RKO (cell line): ENCODE results near the gene MTX1.
"Not testable (repeated sequence)": the region's sequence is repeated elsewhere in the genome, so short reads cannot be mapped to it uniquely, and the experiment has no call there.

Source experiments
- DNase-seq: peaks from one replicate; pipeline ENCODE4 v3.0.0-alpha.2; 2016; ENCODE audit warnings: low spot score

Gene MTX1, protein sequence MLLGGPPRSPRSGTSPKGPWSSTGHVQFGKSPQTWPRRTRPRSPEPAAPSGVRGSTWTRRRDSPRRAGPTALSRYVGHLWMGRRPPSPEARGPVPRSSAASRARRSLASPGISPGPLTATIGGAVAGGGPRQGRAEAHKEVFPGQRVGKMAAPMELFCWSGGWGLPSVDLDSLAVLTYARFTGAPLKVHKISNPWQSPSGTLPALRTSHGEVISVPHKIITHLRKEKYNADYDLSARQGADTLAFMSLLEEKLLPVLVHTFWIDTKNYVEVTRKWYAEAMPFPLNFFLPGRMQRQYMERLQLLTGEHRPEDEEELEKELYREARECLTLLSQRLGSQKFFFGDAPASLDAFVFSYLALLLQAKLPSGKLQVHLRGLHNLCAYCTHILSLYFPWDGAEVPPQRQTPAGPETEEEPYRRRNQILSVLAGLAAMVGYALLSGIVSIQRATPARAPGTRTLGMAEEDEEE

DNA sequence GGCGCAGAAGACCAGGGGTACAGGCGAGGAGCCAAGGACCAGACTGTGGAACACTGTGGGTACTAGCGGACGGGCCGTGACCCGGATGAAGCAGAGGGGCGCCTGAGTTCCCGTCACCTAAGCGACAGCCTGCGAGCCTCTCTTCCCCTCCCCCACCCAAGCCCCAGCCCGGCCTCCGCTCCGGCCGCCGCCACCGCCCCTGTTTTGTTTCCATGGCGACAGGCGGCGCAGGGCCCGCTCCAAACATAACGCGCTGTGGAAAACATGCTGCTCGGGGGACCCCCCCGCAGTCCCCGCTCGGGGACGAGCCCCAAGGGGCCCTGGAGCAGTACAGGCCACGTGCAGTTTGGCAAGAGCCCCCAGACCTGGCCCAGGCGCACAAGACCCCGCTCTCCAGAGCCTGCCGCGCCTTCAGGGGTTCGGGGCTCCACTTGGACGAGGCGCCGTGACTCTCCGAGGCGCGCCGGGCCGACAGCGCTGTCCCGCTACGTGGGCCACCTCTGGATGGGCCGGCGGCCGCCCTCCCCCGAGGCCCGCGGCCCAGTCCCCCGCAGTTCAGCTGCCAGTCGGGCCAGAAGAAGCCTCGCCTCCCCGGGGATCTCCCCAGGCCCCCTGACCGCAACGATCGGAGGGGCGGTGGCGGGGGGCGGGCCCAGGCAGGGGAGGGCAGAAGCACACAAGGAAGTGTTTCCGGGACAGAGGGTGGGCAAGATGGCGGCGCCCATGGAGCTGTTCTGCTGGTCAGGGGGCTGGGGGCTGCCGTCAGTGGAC lies at the start of gene MTX1:
Gene MTX1 (plus strand): TSS at position 155 of the 771 bp plus-strand sequence. CDS start 110 bp downstream, at position 265.
- DNase-seq: peak; percentile 86

GRCh38 chr1:155158991-155159390 lies 49.5 kb upstream of the MTX1 start:
- DNase-seq: no peak

DNA sequence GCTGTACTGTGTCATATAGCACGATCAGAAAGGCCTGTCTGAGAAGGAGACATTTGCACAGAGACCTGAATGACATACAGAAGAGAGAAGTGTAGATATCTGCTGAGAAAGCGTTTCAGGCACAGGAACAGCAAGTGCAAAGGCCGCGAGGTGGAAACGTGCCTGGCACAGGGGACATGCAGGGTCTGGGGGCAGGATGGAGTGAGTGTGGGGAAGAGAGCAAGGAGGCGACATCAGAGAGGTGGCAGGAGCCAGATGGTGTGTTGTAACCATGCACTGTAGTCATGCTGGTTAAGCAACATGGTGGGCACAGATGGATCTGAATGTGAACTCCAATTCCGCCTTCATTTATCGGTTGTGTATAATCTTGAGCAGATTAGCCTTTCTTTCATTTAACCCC lies 48.4 kb upstream of the MTX1 start:
- no peak for DNase-seq

DNA sequence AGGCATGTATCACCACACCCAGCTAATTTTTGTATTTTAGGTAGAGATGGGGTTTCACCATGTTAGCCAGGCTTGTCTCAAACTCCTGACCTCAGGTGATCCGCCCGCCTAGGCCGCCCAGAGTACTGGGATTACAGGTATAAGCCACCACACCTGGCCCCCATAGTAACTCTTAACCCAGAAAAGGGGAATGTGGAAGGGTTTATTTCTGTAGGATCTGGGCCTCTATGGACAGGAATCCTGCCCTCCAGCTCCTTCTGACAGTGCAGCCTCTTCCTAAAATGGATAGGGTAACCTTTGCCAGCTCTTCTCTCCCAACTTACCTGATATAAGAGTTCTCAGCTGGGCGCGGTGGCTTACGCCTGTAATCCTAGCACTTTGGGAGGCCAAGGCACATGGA lies 45.9 kb upstream of the MTX1 start:
- not testable (repeated sequence) for DNase-seq

DNA sequence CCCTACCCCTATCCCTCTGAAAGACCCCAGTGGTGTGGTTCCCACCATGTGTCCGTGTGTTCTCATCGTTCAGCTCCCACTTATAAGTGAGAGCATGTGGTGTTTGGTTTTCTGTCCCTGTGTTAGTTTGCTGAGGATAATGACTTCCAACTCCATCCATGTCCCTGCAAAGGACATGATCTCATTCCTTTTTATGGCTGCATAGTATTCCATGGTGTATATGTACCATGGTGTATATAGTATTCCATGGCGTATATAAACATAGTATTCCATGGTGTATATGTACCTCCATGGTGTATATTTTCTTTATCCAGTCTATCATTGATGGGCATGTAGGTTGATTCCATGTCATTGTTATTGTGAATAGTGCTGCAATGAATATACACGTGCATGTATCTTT lies 44.7 kb upstream of the MTX1 start:
- DNase-seq: not testable (repeated sequence)

DNA sequence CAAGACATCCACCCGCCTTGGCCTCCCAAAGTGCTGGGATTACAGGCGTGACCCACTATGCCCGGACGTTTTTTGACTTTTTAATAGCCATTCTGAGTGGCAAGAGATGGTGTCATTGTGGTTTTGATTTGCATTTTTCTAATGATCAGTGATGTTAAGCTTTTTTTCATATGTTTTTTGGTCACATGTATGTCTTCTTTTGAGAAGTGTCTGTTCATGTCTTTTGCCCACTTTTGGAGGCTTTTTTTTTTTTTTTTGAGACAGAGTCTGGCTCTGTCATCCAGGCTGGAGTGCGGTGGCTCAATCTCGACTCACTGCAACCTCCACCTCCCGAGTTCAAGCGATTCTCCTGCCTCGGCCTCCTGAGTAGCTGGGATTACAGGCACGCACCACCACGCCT lies 43.9 kb upstream of the MTX1 start:
- DNase-seq: not testable (repeated sequence)

GRCh38 chr1:155166051-155166470 lies 42.4 kb upstream of the MTX1 start:
- no peak for DNase-seq

GRCh38 chr1:155166471-155167165 lies 41.9 kb upstream of the MTX1 start:
- no peak for DNase-seq

DNA sequence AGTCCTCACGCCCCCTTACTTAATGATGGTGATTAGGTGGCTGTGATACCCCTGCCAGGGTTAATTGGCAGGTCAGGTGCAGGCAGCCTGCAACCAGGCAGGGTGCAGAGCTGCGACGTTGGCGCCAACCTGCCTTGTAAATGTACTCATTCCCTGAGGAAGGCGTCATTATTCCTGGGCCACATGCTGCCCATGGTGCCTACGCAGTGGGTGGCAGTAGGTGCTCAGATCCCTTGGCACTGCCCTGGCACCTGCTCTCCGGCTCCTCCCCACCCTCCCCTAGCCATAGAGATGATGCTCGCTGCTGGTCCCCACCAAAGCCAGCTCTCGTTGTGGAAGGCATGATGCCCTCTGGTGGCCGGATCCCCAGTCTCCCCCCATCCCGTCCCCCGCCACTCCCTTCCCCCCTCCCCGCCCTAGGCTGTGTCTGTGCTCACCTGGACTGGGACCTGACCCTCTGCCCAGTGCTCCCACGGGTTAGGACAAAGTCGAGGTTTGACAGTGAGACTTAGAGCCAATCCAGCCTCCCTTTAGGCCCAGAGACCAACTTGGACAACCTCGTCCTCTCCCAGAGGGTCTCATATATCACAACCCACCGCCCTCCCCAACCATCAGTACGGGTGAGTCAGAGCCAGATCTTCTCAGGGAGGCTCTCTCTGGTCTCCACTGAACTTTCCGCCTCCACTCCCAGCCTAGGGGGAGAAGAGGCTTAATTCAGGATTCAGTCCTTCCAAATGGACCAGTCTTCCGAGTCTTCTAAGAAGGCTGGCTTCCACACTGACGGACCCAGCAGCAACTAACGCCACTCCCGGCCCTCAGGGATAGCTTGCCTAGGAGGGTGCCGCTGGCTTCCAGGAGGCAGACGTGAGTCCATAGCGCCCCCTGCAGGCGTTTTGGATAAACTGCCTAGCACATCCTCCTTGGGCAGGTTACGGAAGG lies 41.1 kb upstream of the MTX1 start:
- DNase-seq: peak; percentile 81

- not testable (repeated sequence) for DNase-seq
These were observed 40.4 kb upstream of the MTX1 start for GRCh38 chr1:155168105-155168445.

- DNase-seq: no peak
These were observed 39.9 kb upstream of the MTX1 start for GRCh38 chr1:155168456-155169210.

GRCh38 chr1:155169541-155169940 lies 39.0 kb upstream of the MTX1 start:
- no peak for DNase-seq

DNA sequence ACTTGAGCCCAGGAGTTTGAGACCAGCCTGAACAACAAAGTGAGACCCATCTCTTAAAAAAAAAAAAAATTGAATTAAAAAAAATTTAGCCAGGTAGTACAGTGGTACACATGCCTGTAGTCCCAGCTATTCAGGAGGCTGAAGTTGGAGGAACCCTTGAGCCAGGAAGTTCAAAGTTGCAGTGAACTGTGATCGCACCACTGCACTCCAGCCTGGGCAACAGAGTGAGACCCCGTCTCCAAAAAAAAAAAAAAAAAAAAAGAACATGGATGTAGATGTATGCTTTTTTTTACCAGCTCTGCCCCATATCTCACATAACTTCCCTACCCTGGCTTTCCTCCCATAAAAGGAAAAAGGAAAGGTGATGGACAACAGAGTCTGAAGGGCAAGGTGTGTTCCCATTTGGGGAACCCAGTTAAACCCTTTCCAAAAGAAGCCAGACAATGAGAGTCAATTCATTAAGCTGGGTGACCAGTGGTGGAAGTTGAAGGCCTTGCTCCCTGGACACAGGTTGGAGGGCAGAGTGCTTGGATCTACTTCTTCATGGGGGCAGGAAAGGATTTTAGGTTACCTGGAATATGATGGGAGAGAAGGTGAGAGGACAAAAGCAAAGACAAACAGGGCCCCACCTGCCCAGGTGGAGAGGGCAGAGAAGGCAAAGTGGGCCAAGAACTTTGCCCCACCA lies 38.3 kb upstream of the MTX1 start:
- no peak for DNase-seq

DNA sequence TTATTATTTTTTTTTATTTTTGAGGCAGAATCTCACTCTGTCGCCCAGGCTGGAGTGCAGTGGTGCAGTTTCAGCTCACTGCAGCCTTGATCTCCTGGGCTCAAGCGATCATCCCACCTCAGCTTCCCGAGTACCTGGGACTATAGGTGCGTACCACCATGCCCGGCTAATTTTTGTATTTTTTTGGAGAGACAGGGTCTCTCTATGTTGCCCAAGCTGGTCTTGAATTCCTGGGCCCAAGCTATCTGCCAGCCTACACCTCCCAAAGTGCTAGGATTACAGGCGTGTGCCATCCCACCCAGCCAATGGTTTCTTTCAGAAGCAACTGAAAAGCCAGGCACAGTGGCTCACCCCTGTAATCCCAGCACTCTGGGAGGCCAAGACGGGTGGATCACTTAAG lies 37.7 kb upstream of the MTX1 start:
- no peak for DNase-seq

DNA sequence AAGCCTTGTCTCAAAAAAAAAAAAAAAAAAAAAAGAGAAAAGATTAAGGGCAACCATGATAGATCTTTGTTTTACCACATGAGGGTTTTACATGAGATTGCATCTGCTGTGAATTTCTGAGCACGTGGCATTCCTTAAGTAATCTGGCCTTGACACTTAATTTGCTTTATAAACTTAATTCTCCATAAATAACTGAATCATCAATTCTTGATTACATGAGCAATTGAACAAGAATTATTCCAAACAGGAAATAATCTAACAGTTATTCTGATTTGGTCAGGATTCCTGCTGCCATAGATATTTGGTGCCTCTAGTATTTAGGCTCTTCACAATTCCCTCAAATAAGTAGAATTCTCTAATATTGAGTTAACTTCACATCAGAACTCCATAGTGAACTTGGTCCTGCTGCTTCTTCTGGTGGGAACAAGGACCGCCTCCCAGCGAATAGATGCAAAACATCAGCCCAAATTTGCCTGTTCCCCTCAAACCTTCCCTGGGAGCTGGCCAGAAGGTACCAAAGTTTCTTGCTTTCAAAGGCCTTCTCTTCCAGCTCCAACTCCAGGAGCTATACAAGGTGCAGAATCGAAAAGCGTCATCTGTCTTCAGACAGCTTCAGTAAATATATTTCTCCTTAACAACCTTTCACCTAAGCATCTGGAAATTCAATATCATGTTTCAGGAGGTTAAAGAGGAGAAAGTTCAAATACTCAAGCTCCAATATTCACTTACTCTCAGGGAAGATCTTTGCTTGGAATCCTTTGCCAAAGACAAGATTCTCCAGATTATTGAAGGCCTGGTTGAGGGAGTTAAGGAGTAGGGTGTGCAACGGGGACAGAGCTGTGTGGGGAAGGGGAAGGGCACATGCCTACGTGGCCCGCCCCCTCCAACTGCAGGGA lies 36.4 kb upstream of the MTX1 start:
- DNase-seq: no peak

GRCh38 chr1:155172732-155173477 lies 35.6 kb upstream of the MTX1 start, which contains the start of gene KRTCAP2:
TSS of gene KRTCAP2 (minus strand) at chr1:155173304. CDS start at chr1:155173224, 80 bp downstream.
- DNase-seq: peak; percentile 97

- no peak for DNase-seq
These were observed 34.8 kb upstream of the MTX1 start, which contains the start of gene TRIM46 for GRCh38 chr1:155173478-155174323. TSS of gene TRIM46 (plus strand) at chr1:155173849. CDS start at chr1:155173967, 118 bp downstream.
